Omental fat pad (tissue), 4 donors: ENCODE measurements around the gene PEX5L. TPM values are rescaled to one million over a fixed set of nuclear protein-coding genes. Genes with fewer than 3 reads are reported as not detected.
A peak's percentile ranks its signal among the peaks of the same experiment; 100 is the strongest.

Experiments
- ATAC-seq: fragments of 150-250 bp; one replicate; pipeline ENCODE4 v1.9.1; 2016; ENCODE audit warnings: mild to moderate bottlenecking, moderate library complexity; ENCODE audit not compliant: low FRiP score
- DNase-seq: peaks from one replicate; pipeline ENCODE4 v3.0.0-alpha.2; 2019; ENCODE audit warnings: low spot score
- CTCF ChIP-seq, 3 donors: fragments of 450-650 bp; IDR thresholded peaks; one replicate each; pipeline ENCODE4 v1.5.1; 2016 to 2017; ENCODE audit warnings: antibody characterized with exemption in 3 of 3, mild to moderate bottlenecking in 3 of 3, moderate library complexity in 2 of 3
- total RNA-seq, 4 donors: library from RNA; depleted of rRNA; stranded (reverse); fragments of >200 nt; gene quantifications; one replicate each; pipeline ENCODE4 v1.1.0, GENCODE V29; 2016

Gene PEX5L
- total RNA-seq, 4 donors from 2014 or later = 0.72 to 6.3 (median 1.1) TPM; not detected in 1

GRCh38 chr3:179852142-179852905, 184.4 kb downstream of the PEX5L start:
- TF ChIP-seq CTCF (IDR thresholded peaks at IDR 0.05) = no peak
- ATAC-seq = no peak

GRCh38 chr3:179848711-179849110, 188.0 kb downstream of the PEX5L start:
- no peak for DNase-seq
- ATAC-seq = no peak

More at GRCh38 chr3:179852142-179852905, 184.4 kb downstream of the PEX5L start:
- no peak for DNase-seq

GRCh38 chr3:179842061-179842460, 194.7 kb downstream of the PEX5L start:
- DNase-seq (no peak), ATAC-seq (no peak)
- TF ChIP-seq CTCF (IDR thresholded peaks at IDR 0.05) = no peak

More at GRCh38 chr3:179848711-179849110, 188.0 kb downstream of the PEX5L start:
- no peak for TF ChIP-seq CTCF (IDR thresholded peaks at IDR 0.05)

GRCh38 chr3:179840985-179841384, 195.8 kb downstream of the PEX5L start:
- ATAC-seq = peak; percentile 87
- no peak for TF ChIP-seq CTCF (IDR thresholded peaks at IDR 0.05)
- DNase-seq = peak; percentile 41

GRCh38 chr3:179837374-179837773, 199.4 kb downstream of the PEX5L start:
- ATAC-seq (no peak), DNase-seq (no peak)
- no peak for TF ChIP-seq CTCF (IDR thresholded peaks at IDR 0.05)

GRCh38 chr3:179833294-179833693, 203.4 kb downstream of the PEX5L start:
- no peak for TF ChIP-seq CTCF (IDR thresholded peaks at IDR 0.05)
- ATAC-seq = no peak
- no peak for DNase-seq

- ATAC-seq = no peak
- no peak for TF ChIP-seq CTCF (IDR thresholded peaks at IDR 0.05)
- DNase-seq = no peak
Measured at GRCh38 chr3:179832333-179832854, 204.3 kb downstream of the PEX5L start.
